GM18867 (cell line): ENCODE data around the gene DGKB.

Experiments
- ATAC-seq: cut with Tn5 transposase; IDR thresholded peaks from one replicate; pipeline ENCODE4 v1.9.1; 2021; ENCODE audit warnings: mild to moderate bottlenecking, moderate library complexity; ENCODE audit not compliant: unreplicated experiment

The DGKB gene

DNA sequence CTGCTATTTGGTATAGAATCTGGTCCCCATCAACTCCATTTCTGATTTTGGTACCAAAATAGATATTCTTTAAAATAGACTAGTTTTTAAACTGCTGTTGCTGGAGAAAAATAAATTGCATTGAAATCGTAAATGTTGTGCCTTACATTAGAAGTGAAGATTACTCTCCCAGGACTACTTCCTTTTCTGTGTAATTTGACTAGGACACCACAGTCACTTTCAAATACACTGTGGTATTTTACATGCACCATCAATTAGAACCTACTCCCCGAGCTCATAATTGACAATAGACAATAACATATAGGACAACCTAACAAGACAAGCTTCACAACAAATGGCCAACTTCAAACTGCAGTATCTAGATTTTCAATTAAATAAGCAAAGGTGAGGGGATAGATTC lies 211.5 kb downstream of the DGKB start:
- peak; percentile 66 for ATAC-seq

DNA sequence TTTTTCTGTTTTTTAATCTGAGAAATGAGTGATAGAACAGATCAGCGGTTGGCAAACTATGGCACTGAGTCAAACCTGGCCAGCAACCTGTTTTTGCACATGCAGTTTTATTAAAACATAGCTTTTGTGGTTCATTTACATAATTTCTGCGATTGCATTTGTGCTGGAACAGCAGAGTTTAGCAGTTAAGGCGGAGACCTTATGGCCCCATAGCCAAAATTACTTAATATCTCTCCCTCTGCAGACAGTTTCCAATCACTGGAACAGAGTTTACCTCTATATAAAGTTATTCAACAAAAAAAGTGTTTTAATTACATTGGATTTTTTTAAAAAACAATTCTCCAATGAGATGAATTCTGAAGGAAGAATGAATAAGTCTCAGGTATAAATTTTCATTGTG lies 212.1 kb downstream of the DGKB start:
- ATAC-seq = no peak

DNA sequence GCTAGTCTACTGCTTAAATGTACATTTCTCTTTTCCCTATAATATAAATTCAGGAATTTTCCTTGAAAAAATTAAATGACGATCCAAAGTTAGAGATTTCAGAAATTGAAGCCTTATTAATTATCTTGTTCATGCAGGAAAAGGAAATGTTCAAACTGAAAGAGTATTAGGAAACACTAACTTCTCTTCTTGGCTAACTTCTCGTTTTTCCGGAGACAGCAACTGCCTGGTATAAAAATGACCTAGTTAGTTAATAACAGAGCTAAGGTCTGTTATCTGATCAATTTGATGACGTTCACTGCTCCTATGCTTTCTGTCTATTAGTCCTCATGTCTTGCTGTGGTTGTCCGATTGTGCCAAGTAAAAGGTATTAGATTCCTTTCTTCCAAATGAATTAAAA lies 212.5 kb downstream of the DGKB start:
- ATAC-seq = no peak

DNA sequence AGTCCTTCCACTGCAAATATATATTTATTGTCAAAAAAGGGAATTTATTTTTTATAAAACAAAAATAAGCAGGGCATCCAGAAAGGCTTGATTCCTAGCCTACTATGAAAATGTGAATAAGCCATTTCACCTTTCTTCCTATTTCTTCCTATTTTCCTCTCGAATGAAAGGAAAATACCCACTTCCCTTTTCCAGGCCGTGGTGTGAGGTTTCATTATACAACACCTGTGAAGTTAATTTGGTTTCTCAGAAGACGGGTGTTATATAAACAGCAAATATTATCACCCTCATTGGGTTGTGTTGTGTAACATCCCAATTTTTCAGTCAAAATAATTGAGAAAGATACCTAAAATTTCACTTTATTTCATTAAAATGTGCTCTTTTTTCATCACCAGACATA lies 214.3 kb downstream of the DGKB start:
- ATAC-seq = peak; percentile 30

DNA sequence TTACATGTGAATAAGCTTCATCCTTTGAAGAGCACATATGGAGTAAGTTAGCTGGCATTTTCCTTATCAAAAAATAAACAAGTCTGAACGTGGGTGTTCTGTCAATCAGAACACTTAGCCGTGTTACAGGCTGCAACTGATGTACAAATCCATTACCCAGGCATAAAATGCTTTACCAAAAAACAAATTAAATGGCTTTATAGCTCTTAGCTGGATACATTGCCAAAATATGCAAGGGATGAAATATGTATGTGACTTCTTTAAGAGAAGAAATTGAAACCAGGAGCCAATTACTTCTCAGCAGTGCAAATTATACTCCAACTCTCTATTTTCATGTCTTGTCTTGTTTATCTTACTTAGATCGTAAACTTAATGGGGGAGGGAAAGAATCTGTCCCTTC lies 214.8 kb downstream of the DGKB start:
- peak; percentile 28 for ATAC-seq

DNA sequence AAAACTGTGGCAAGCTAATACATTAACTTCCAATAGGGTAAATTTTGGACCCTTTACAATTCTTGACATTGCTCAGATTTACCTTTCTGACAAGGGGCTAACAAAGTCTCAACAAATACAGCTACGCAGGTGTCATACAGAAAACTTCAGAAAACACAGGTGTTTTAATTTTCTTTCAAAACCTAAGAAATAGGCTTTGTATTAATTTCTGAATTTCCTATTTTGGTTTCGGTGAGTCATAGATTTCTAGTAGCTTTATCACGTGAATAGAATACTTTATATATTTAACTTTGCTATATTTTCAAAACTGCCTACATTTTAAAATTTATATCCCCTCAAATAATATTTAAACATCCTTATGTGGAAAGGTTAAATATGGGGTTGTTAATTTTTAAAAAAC lies 215.3 kb downstream of the DGKB start:
- ATAC-seq = peak; percentile 42

DNA sequence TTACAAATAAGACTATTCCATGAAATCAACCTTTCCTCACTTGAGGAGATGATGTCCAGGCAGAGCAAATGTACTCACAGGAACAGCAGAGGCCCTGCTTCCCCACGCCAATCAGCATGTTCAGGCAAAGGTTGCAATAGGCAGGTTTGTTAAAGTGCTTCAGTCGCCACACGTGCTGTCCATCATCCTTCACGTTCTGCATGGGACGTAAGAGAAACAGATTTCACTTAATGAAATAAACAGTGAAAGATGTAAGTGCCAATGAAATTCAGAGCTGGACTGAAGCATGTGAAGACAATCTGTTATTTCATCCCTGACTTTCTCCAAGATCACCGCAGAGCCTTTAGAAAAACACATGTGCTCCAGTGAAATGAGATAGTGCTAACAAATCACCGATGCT lies 217.4 kb downstream of the DGKB start:
- no peak for ATAC-seq

DNA sequence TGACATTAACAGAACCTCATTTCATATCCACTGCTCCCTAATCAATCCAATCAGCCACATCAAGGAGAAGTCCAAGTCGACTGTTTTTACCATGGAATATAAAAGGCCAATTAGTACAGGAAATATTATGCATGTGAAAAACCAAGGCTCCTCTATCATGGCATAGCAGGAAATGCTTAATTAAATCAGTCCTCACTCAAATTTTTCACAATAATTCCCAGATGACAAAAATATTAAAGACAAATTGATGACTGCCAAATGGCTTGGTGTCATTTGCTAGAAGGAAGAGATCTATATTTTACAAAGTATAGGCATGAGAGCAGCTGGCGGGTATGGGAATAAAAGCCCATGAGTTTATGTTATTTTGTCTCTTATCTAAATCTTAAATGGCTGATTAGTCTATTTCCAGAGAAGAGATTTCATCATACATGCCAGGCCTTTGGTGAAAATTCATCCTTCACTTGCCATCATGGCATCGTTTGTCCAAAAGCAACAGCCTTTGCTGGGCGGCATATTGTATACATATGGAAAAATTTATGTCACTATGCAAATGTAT lies 219.6 kb downstream of the DGKB start:
- no peak for ATAC-seq

DNA sequence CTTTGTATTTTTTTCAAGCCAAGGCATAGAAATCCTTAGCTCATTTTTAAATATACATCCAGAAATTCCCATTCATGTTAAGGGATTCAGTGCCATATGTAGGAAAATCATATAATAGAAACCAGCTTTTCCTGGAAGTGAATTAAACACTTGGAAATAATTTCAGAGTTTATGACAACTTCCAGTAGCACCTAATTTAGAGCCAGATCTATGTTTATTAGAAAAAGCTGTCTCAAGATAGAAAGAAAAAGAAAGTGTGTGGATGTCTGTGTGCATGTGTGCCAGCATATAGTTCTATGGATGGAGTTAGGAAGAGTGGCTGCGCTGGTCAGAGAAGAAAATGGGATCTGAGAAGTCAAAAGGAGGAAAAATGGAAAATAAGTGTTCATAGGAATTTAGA lies 225.7 kb downstream of the DGKB start:
- ATAC-seq = no peak

DNA sequence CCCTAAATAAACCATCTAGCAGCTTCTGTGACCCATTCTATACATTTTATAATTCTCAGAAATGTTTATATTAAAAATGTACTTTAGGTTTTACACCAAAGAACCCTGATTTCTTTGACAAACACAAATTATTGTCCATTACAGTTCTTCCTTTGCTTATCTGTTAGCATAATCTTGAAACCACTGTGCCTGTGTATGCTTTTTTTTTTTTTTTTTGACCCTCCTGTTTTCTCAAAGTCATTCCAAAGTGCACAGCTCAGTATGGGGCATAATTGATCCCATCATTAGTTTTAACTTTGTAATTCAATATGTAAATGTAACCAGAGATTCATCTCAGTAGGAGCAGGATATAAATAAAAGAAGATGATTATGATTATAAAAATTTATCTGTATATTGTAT lies 229.3 kb downstream of the DGKB start:
- ATAC-seq = no peak

DNA sequence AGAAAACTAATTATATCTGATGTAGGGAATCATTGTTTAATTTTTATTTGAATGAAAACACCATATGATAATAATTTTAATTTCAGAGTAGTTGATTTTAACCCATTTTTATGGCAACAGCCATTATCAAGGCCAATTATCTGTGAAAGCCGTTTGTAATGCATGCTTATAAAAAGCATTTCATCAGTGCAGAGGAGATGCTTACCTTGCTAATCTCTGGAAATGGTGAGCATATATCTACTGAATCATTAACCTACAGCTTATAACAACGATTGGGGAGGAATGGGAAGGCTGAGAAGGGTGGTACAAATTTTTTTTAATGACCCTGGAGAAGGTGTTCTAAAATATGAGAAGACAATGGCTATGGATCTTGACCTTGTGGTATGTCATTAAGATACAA lies 235.6 kb downstream of the DGKB start:
- no peak for ATAC-seq

DNA sequence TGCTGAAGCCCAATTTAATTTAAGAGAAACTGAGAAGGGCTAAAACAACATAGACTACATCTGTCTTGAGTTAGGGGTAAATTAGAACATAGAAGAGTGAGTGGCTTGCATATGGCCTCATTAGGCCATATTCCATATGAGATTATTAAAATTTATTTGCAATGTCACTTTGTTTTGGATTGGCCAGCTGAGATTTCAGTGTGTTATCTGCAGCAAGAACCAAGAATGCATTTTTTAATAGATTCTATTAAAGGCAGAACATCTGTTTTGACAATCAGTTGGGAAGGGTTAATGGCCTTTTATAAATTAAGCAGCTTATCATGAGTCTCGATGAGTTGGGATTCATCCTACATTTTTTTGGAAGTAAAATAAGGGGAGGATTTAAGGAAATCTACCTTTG lies 236.2 kb downstream of the DGKB start:
- no peak for ATAC-seq

DNA sequence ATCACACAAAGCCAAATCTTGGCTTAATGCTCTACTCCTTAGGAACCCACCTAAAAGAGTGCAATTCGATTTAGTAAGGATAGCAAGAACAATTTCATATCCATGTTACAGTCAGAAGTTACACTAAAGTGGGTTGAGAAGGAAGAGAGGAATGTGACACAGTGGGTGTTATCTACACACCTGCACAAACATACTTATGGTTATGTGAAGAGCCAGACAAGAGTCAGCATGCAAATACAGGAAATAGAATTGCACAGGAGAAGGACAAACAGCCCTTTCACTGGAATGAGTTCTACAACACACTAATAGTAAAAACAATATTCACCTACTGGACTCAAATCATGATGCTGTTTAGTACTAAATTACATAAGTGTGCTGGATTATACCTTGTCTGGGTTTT lies 262.8 kb downstream of the DGKB start:
- ATAC-seq = no peak

DNA sequence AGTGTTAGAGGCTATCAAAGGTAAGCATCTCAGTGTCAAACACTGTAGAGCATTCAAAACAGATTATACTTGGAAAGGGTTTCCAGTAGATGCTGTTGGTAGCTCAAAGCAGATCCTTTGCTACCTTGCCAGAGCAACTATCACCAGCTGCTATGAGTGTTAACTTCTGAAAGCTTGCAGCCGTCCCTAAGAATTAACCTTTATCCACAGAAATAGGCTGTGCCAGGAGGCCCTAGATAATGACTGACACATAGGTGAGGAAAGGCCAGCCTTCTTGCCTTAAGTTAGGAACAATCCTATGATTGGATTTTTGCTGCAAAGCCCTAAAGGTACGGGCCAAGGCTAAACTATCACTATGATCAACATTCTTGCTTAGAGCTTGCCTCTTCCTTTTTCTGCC lies 263.2 kb downstream of the DGKB start:
- ATAC-seq = no peak

DNA sequence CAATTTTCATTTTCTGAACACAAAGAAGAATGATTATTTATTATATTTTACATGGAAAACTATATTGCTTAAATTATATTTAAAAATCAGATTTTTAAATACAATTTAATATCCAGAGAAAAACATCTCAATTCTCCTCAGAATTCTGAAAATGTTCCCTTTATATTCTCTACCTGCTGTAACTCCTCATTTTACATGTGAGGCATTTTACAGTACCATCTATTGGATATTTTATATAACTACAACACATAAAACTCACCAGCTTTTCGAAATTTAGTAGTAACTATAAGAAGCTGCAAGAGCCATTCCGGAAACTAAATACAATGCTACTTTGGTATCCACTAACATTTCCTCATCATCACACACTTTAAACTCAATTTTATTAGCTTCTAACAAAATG lies 264.6 kb downstream of the DGKB start:
- ATAC-seq = no peak

DNA sequence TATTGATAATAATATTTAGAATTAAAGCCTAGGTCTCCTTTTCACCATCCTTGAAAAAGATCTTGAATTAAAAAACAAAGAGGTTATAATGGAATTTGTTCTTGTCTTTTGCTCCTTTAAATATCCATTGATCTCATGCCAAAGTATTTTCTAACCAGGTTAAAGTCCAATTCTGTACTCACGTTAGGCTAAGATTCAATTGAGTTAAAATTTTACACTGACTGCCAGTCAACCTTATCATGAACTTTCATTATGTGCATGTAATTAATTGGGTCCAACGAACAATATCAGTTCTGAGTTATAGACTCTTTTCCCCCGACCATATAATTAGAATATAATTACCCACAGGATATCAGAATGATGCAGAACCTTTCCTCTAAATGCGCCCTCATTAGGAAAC lies 266.6 kb downstream of the DGKB start:
- ATAC-seq = no peak

DNA sequence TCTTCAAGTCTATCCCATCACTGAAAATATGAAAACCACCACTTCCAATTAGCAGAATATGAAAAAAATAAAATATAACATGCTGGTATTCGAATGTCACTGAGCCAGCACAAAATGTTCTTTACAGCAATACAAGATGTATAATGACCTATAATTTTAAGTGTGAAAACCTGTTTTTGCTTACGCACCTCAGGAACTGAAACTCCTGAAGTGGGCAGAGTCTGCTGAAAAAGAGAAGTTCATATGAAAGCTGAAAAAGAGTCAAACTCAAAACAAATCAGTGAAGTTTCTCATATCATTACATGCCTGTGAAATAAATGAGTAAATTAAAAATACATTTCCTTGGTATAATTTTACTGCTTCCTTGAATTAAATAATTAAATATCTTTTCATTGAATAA lies 272.5 kb downstream of the DGKB start:
- ATAC-seq = peak; percentile 87

DNA sequence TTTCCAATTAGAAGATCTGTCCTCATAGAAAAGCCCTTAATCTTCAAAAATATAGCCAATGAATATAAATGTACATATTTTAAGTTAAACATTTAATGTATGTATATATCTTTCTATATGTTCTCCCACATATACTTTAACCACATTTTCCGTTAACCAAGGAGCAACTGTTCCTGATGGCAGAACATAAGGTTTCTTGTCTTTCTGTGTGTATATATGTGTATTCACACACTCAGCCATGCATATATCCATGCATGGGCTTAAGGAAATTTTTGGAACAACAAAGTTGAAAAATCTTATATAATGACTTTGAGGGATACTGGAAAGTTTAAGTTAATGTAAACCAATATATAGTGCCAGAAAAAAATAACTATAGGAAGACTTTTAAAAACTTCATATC lies 274.0 kb downstream of the DGKB start:
- ATAC-seq = no peak

DNA sequence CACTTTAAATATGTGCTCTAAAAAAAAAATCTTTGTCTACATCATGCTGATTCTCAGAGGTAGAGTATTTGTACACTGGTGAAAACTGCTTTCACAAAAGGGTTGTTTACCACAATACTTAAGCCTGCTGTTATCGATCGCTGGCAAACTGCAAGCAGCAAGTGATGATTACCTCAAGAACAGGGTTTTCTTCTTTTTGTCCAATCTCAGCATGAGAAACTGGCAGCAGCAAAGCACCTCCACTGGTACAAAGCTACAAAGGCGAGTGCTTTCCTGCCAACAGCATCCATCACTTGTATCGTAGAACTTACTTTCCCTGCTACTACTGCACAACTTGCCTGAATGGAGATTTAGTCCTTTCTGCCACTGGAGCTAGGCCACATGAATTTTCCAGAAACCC lies 276.5 kb downstream of the DGKB start:
- no peak for ATAC-seq

DNA sequence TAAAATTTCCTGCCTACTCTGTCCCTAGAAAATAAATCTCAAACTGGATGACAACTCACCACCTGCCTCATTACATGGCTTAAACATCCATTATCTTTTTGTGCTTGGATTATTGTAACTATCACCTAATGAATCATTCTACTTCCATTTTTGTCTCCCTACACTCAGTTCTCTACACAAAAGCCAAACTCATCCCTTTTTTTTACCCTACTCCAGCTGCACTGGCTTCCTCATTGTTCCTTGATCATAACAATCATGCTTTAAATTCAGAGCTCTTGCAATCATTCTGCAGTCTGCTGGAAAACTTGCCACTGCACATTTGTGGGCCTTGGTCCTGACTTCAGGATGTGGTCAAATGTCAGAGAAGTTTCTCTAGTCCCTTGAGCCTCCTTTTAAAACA lies 280.0 kb downstream of the DGKB start:
- ATAC-seq = no peak

DNA sequence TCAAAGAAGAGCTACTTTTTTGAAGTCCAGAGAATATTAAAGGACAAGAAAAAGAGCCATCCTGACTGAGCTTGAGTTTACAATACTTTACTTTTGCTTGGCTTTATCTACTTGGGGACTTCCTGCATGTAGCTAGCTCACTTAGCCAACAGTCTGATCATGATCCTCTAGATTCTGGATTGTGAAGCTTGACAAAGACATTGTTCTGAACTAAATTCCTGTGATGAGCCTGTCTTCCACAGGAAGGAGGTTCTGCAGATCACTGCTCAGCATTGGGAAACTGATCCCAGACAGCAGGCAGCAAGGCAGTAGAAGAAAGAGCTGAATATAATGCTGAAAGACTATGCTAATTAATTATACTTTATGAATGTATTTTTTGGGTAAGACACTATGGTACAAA lies 296.4 kb downstream of the DGKB start:
- no peak for ATAC-seq

DNA sequence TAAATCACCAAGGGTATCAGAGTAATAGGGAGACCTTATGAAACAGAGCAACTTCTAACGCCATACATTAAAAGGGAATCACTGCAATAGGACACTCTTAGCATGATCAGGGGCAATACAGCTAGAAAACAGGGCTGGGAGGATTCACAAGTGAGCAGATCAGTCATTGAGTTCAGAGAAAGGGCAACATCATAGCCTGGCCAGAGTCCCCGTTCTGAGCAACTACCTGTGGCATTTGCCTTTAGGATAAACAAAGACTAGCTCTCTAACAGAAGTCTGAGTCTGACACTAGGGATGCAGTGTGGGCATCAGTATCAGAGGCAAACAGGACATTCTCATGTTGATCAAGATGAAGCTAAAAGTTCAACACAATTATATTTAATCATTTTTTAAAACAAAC lies 297.9 kb downstream of the DGKB start:
- ATAC-seq = no peak

DNA sequence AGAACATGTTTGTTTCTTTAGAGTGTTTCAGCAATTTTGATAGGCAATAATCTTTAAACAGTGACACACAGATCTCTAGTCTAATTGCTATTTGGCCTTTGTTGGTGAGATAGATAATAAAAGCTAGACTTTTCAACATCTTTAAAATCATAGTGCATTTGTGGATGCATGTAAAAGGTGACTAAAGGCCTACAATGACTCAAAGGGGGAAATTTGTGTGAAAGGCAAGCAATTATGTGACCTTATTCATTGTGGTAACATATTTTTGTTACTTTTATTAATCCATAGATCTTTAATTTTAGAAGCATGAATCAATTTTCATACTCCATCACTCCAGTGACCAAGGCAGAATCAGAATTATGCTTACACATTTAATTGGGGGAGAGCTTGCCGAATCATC lies 299.7 kb downstream of the DGKB start:
- no peak for ATAC-seq
